ENCODE results near the gene CFTR.
"Not testable (repeated sequence)": the region's sequence is repeated elsewhere in the genome, so short reads cannot be mapped to it uniquely, and the experiment has no call there.

CFTR gene

DNA sequence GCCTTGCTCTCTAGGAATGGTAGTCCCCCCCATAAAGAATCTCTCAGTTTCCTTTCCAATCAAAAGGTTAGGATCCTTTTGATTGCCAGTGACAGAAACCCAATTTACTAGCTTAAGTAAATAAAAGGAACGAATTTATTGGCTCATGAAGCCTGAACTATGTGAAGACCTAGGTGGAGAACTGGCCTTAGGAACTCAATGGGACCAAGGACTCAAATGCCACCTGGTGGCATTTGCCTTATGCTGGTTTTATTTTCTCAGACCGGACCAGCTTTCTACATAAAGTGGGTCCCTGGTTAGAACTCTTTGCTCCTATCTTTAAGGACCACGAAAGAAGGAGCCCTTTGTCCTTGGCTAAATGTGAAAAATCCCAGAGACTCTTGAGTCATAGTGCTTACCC is 25.4 kb downstream of the CFTR start:
- no peak for TF ChIP-seq POLR2A (IDR thresholded peaks at IDR 0.05; ENCODE audit: low read depth, low read length)
- TF ChIP-seq TAF1 (IDR thresholded peaks at IDR 0.05; ENCODE audit: borderline replicate concordance, low read depth, low read length) = no peak
- TF ChIP-seq POLR2AphosphoS5 (IDR thresholded peaks at IDR 0.05; ENCODE audit: low read depth, low read length) = no peak
- DNase-seq (ENCODE audit: insufficient read length) (no peak), FAIRE-seq (no peak)

DNA sequence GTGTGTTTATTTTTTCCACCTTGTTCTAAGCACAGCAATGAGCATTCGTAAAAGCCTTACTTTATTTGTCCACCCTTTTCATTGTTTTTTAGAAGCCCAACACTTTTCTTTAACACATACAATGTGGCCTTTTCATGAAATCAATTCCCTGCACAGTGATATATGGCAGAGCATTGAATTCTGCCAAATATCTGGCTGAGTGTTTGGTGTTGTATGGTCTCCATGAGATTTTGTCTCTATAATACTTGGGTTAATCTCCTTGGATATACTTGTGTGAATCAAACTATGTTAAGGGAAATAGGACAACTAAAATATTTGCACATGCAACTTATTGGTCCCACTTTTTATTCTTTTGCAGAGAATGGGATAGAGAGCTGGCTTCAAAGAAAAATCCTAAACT is 28.9 kb downstream of the CFTR start:
- FAIRE-seq (no peak), DNase-seq (ENCODE audit: insufficient read length) (no peak)
- no peak for TF ChIP-seq TAF1 (IDR thresholded peaks at IDR 0.05; ENCODE audit: borderline replicate concordance, low read depth, low read length)
- no peak for TF ChIP-seq POLR2AphosphoS5 (IDR thresholded peaks at IDR 0.05; ENCODE audit: low read depth, low read length)
- no peak for TF ChIP-seq POLR2A (IDR thresholded peaks at IDR 0.05; ENCODE audit: low read depth, low read length)

DNA sequence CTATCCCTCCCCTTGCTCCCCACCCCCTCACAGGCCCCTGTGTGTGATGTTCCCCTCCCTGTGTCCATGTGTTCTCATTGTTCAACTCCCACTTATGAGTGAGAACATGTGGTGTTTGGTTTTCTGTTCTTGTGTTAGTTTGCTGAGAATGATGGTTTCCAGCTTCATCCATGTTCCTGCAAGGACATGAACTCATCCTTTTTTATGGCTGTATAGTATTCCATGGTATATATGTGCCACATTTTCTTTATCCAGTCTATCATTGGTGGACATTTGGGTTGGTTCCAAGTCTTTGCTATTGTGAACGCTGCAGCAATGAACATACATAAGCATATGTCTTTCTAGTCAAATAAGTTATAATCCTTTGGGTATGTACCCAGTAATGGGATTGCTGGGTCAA is 37.4 kb downstream of the CFTR start:
- not testable (repeated sequence) for DNase-seq (ENCODE audit: insufficient read length); FAIRE-seq

DNA sequence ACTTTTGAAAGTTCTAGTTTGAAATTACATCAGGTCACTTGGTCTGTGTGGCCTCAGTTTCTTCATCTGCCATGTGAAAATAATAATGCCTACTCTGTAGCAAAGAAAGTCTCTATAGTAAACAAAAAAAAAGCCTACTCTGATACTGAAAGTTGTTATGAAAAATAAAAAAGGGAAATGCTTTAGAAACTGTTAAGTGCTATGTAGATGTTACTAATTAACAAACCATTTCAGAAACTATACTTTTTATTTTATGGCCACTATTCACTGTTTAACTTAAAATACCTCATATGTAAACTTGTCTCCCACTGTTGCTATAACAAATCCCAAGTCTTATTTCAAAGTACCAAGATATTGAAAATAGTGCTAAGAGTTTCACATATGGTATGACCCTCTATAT is 50.6 kb downstream of the CFTR start:
- no peak for DNase-seq (ENCODE audit: insufficient read length)
- no peak for FAIRE-seq
- TF ChIP-seq POLR2A (IDR thresholded peaks at IDR 0.05; ENCODE audit: low read depth, low read length) (no peak), TAF1 (IDR thresholded peaks at IDR 0.05; ENCODE audit: borderline replicate concordance, low read depth, low read length) (no peak), POLR2AphosphoS5 (IDR thresholded peaks at IDR 0.05; ENCODE audit: low read depth, low read length) (no peak)

- DNase-seq (ENCODE audit: insufficient read length) (no peak), FAIRE-seq (no peak)
- no peak for TF ChIP-seq TAF1 (IDR thresholded peaks at IDR 0.05; ENCODE audit: borderline replicate concordance, low read depth, low read length)
- TF ChIP-seq POLR2A (IDR thresholded peaks at IDR 0.05; ENCODE audit: low read depth, low read length) = no peak
- TF ChIP-seq POLR2AphosphoS5 (IDR thresholded peaks at IDR 0.05; ENCODE audit: low read depth, low read length) = no peak
These were observed 51.9 kb downstream of the CFTR start for GRCh38 chr7:117531595-117532244.

GRCh38 chr7:117538053-117538452 is 58.2 kb downstream of the CFTR start:
- TF ChIP-seq POLR2A (IDR thresholded peaks at IDR 0.05; ENCODE audit: low read depth, low read length) (no peak), TAF1 (IDR thresholded peaks at IDR 0.05; ENCODE audit: borderline replicate concordance, low read depth, low read length) (no peak), POLR2AphosphoS5 (IDR thresholded peaks at IDR 0.05; ENCODE audit: low read depth, low read length) (no peak)
- FAIRE-seq = no peak
- DNase-seq (ENCODE audit: insufficient read length) = no peak

DNA sequence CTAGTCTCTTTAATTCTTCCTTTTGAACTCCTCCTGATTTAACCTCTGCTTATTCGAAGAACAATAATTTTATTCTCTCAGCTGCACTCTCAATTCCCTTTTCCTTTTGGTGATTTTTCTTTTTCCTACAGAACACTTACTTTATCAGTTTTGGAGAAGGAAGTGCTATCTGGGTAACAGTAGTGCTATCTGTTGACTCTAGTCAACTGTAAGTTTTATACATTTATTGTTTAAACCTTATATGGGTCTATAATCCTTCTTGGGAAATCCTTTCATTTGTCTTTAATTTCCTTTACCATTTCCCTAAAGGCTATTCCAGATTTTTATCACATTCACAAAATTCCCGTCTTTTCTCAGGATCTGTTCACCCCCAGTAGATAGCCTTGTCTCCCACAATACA is 64.2 kb downstream of the CFTR start:
- FAIRE-seq = no peak

DNA sequence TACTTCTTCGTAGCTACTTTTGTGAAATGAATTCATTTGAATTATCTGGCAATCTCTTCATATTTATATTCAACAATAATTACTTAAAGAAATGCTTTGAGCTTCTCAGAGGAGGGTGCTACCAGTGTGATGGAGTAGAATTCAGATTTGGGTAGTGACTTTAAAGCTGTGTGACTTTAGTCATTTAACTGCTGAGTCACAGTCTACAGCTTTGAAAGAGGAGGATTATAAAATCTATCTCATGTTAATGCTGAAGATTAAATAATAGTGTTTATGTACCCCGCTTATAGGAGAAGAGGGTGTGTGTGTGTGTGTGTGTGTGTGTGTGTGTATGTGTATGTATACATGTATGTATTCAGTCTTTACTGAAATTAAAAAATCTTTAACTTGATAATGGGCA is 68.2 kb downstream of the CFTR start:
- no peak for DNase-seq (ENCODE audit: insufficient read length)
- TF ChIP-seq TAF1 (IDR thresholded peaks at IDR 0.05; ENCODE audit: borderline replicate concordance, low read depth, low read length) = no peak
- no peak for TF ChIP-seq POLR2AphosphoS5 (IDR thresholded peaks at IDR 0.05; ENCODE audit: low read depth, low read length)
- TF ChIP-seq POLR2A (IDR thresholded peaks at IDR 0.05; ENCODE audit: low read depth, low read length) = no peak
- FAIRE-seq = no peak

More for the DNA sequence above, 64.2 kb downstream of the CFTR start:
- TF ChIP-seq POLR2A (IDR thresholded peaks at IDR 0.05; ENCODE audit: low read depth, low read length) (no peak), POLR2AphosphoS5 (IDR thresholded peaks at IDR 0.05; ENCODE audit: low read depth, low read length) (no peak), TAF1 (IDR thresholded peaks at IDR 0.05; ENCODE audit: borderline replicate concordance, low read depth, low read length) (no peak)
- no peak for DNase-seq (ENCODE audit: insufficient read length)

DNA sequence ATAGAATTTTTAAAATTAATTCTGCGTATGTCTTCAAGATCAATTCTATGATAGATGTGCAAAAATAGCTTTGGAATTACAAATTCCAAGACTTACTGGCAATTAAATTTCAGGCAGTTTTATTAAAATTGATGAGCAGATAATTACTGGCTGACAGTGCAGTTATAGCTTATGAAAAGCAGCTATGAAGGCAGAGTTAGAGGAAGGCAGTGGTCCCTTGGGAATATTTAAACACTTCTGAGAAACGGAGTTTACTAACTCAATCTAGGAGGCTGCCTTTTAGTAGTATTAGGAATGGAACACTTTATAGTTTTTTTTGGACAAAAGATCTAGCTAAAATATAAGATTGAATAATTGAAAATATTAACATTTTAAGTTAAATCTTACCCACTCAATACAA is 70.8 kb downstream of the CFTR start:
- no peak for FAIRE-seq
- no peak for DNase-seq (ENCODE audit: insufficient read length)
- TF ChIP-seq TAF1 (IDR thresholded peaks at IDR 0.05; ENCODE audit: borderline replicate concordance, low read depth, low read length) (no peak), POLR2A (IDR thresholded peaks at IDR 0.05; ENCODE audit: low read depth, low read length) (no peak), POLR2AphosphoS5 (IDR thresholded peaks at IDR 0.05; ENCODE audit: low read depth, low read length) (no peak)

GRCh38 chr7:117552660-117553059 is 72.8 kb downstream of the CFTR start:
- FAIRE-seq = no peak
- TF ChIP-seq TAF1 (IDR thresholded peaks at IDR 0.05; ENCODE audit: borderline replicate concordance, low read depth, low read length) = no peak
- TF ChIP-seq POLR2AphosphoS5 (IDR thresholded peaks at IDR 0.05; ENCODE audit: low read depth, low read length) = no peak
- no peak for TF ChIP-seq POLR2A (IDR thresholded peaks at IDR 0.05; ENCODE audit: low read depth, low read length)
- no peak for DNase-seq (ENCODE audit: insufficient read length)

GRCh38 chr7:117555260-117555659 is 75.4 kb downstream of the CFTR start:
- DNase-seq (ENCODE audit: insufficient read length) (no peak), FAIRE-seq (no peak)
- no peak for TF ChIP-seq TAF1 (IDR thresholded peaks at IDR 0.05; ENCODE audit: borderline replicate concordance, low read depth, low read length)
- no peak for TF ChIP-seq POLR2AphosphoS5 (IDR thresholded peaks at IDR 0.05; ENCODE audit: low read depth, low read length)
- no peak for TF ChIP-seq POLR2A (IDR thresholded peaks at IDR 0.05; ENCODE audit: low read depth, low read length)

DNA sequence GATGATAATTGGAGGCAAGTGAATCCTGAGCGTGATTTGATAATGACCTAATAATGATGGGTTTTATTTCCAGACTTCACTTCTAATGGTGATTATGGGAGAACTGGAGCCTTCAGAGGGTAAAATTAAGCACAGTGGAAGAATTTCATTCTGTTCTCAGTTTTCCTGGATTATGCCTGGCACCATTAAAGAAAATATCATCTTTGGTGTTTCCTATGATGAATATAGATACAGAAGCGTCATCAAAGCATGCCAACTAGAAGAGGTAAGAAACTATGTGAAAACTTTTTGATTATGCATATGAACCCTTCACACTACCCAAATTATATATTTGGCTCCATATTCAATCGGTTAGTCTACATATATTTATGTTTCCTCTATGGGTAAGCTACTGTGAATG is 79.6 kb downstream of the CFTR start:
- DNase-seq (ENCODE audit: insufficient read length) = no peak
- FAIRE-seq = no peak
- no peak for TF ChIP-seq POLR2A (IDR thresholded peaks at IDR 0.05; ENCODE audit: low read depth, low read length)
- TF ChIP-seq TAF1 (IDR thresholded peaks at IDR 0.05; ENCODE audit: borderline replicate concordance, low read depth, low read length) = no peak
- no peak for TF ChIP-seq POLR2AphosphoS5 (IDR thresholded peaks at IDR 0.05; ENCODE audit: low read depth, low read length)

DNA sequence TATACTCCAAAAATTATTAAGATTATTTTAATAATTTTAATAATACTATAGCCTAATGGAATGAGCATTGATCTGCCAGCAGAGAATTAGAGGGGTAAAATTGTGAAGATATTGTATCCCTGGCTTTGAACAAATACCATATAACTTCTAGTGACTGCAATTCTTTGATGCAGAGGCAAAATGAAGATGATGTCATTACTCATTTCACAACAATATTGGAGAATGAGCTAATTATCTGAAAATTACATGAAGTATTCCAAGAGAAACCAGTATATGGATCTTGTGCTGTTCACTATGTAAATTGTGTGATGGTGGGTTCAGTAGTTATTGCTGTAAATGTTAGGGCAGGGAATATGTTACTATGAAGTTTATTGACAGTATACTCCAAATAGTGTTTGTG is 80.2 kb downstream of the CFTR start:
- DNase-seq (ENCODE audit: insufficient read length) = no peak
- TF ChIP-seq POLR2A (IDR thresholded peaks at IDR 0.05; ENCODE audit: low read depth, low read length) (no peak), TAF1 (IDR thresholded peaks at IDR 0.05; ENCODE audit: borderline replicate concordance, low read depth, low read length) (no peak), POLR2AphosphoS5 (IDR thresholded peaks at IDR 0.05; ENCODE audit: low read depth, low read length) (no peak)
- no peak for FAIRE-seq
